KMS-11 (cell line): Measurements from ENCODE around the gene PNKD.
A peak's percentile ranks its signal among the peaks of the same experiment; 100 is the strongest.

Experiments used
- H2AFZ ChIP-seq: fragments of 200-600 bp; sonication (generic); 2 replicates; pipeline ENCODE4 v1.6.1; 2016; ENCODE audit warnings: antibody characterized with exemption, mixed run types, low read depth
- H3K27ac ChIP-seq: fragments of 200-600 bp; sonication (generic); 2 replicates; pipeline ENCODE4 v1.6.1; 2016; ENCODE audit warnings: mild to moderate bottlenecking, mixed run types
- H3K27me3 ChIP-seq: fragments of 200-600 bp; sonication (generic); 2 replicates; pipeline ENCODE4 v1.6.1; 2017; ENCODE audit warnings: mild to moderate bottlenecking, low read depth, mixed run types, moderate library complexity; ENCODE audit not compliant: insufficient read depth
- H3K36me3 ChIP-seq: fragments of 200-600 bp; sonication (generic); 2 replicates; pipeline ENCODE4 v1.6.1; 2017; ENCODE audit warnings: mild to moderate bottlenecking, mixed run types; ENCODE audit not compliant: insufficient read depth
- H3K4me1 ChIP-seq: fragments of 200-600 bp; sonication (generic); 2 replicates; pipeline ENCODE4 v1.6.1; 2016; ENCODE audit warnings: mild to moderate bottlenecking, low read depth, mixed run types; ENCODE audit not compliant: poor library complexity, severe bottlenecking
- H3K4me2 ChIP-seq: fragments of 200-600 bp; sonication (generic); 2 replicates; pipeline ENCODE4 v1.7.0; 2016; ENCODE audit warnings: mild to moderate bottlenecking, mixed run types
- H3K4me3 ChIP-seq: fragments of 200-600 bp; sonication (generic); IDR thresholded peaks from 2 replicates; pipeline ENCODE4 v1.6.1; 2017; ENCODE audit warnings: low read depth, low read length, mixed read lengths; ENCODE audit not compliant: insufficient read depth
- H3K79me2 ChIP-seq: fragments of 200-600 bp; sonication (generic); 2 replicates; pipeline ENCODE4 v1.6.1; 2016; ENCODE audit warnings: low read depth, mixed run types; ENCODE audit not compliant: insufficient read depth
- H3K9ac ChIP-seq: fragments of 200-600 bp; sonication (generic); 2 replicates; pipeline ENCODE4 v1.6.1; 2016; ENCODE audit warnings: mild to moderate bottlenecking, mixed run types
- H4K20me1 ChIP-seq: fragments of 200-600 bp; sonication (generic); 2 replicates; pipeline ENCODE4 v1.6.1; 2016; ENCODE audit warnings: mild to moderate bottlenecking, mixed run types; ENCODE audit not compliant: insufficient read depth
- CTCF ChIP-seq: fragments of 200-600 bp; sonication (generic); conservative IDR thresholded peaks from 2 replicates; pipeline ENCODE4 v1.6.1; 2017; ENCODE audit warnings: low read depth, mild to moderate bottlenecking, antibody characterized with exemption, low read length, moderate library complexity, mixed read lengths

Gene PNKD

GRCh38 chr2:218290316-218291261 lies 20.3 kb downstream of the PNKD start:
- peak overlapping the region; percentile 69 for H3K27ac ChIP-seq

GRCh38 chr2:218291318-218292047 lies 21.2 kb downstream of the PNKD start:
- H2AFZ ChIP-seq: peak overlapping the region; percentile 58
- H3K9ac ChIP-seq: peak overlapping the region; percentile 69
- H3K4me2 ChIP-seq: peak overlapping the region; percentile 88
- no peaks in the 10 kb centered on the region for H4K20me1 ChIP-seq
- TF ChIP-seq CTCF: no peak
- H3K27me3 ChIP-seq: no peaks in the 10 kb centered on the region
- H3K4me3 ChIP-seq: peak overlapping the region; percentile 42
- no peaks in the 10 kb centered on the region for H3K36me3 ChIP-seq
- H3K4me1 ChIP-seq: peaks cover 61% of the 10 kb centered on the region
- peaks cover 39% of the 10 kb centered on the region; the same call in 1 of the 2 replicates for H3K79me2 ChIP-seq
- H3K27ac ChIP-seq: peak overlapping the region; percentile 69

More at GRCh38 chr2:218290316-218291261, 20.3 kb downstream of the PNKD start:
- Histone ChIP-seq H3K4me3 (no peak overlapping the region), H3K79me2 (peaks cover 48% of the 10 kb centered on the region), H4K20me1 (no peaks in the 10 kb centered on the region), H3K36me3 (no peaks in the 10 kb centered on the region), H3K27me3 (no peaks in the 10 kb centered on the region), H3K4me1 (peaks cover 70% of the 10 kb centered on the region), H3K4me2 (peak overlapping the region; percentile 88), H2AFZ (no peak overlapping the region), H3K9ac (peak overlapping the region; percentile 69; the same call in 1 of the 2 replicates)
- TF ChIP-seq CTCF: no peak

DNA sequence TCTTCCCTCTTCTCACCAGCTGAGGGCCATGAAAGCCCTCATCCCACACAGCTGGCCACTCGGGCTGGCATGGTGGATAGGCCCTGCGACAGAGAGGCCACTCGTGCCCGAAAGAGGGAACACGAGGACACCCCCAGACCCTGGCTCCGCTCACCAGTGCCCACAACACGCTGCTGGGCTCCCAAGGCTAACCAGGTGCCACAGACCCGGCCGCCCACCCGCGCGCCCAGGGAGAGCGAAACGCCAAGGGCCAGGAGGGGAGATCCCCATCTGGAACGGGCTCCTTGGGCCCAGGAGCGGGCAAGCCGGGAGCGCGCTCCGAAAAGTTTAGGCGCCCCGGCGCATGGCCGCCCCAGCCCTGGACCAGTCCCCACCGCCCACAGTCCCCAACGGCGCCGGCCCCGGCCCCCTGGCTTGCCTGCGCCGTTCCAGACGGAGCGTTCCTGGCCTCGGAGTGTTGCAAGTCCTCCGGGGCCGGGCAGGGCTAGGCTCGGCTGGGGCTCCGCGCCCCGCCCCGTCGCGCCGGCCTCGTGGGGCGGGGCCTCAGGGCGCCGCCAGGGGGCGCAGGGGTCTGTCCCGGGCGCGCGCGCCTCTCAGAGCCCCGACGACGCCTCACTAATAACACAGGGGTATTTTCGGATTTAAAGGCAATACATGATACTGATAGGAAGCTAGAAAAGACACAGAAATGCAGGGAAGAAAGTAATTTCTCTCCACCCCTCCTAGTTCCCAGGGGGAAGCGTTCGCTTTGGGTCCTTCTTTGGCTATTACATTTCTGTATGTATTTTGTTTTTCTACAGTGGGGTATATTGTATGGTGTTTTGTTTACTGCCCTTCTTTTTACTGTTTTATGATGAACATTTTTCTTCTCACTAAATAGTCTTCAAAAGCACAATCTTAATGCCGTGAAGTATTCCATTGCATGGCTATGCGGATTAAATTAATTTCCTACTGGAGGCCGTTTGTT lies 22.0 kb downstream of the PNKD start, which contains the start of gene TMBIM1:
TMBIM1 (minus strand) TSS at position 456 of the 967 bp plus-strand sequence. CDS start 10,362 bp downstream, outside the sequence.
- Histone ChIP-seq H3K79me2 (peaks cover 34% of the 10 kb centered on the region; the same call in 1 of the 2 replicates), H3K4me1 (peaks cover 55% of the 10 kb centered on the region), H3K4me2 (peak within 1 kb of the TSS; percentile 88), H3K36me3 (no peaks in the 10 kb centered on the region), H3K4me3 (peak within 1 kb of the TSS; percentile 42), H2AFZ (peak within 1 kb of the TSS; percentile 58), H4K20me1 (no peaks in the 10 kb centered on the region), H3K27me3 (no peaks in the 10 kb centered on the region), H3K9ac (peak within 1 kb of the TSS; percentile 69), H3K27ac (peak within 1 kb of the TSS; percentile 69)
- TF ChIP-seq CTCF: peak; percentile 82
